C4-2B (cell line): Measurements from ENCODE around the gene BYSL.

Source experiments
- H3K27ac ChIP-seq: fragments of 450-650 bp; 2 replicates; pipeline ENCODE4 v1.5.1; 2017
- ZFX ChIP-seq: fragments of 450-650 bp; IDR thresholded peaks from 2 replicates; pipeline ENCODE4 v1.6.1; 2017
- TF ChIP-seq, protein P1 (sequence below): fragments of 450-650 bp; conservative IDR thresholded peaks from 2 replicates; pipeline ENCODE4 v1.5.1; 2017; ENCODE audit warnings: mild to moderate bottlenecking

The BYSL gene

DNA sequence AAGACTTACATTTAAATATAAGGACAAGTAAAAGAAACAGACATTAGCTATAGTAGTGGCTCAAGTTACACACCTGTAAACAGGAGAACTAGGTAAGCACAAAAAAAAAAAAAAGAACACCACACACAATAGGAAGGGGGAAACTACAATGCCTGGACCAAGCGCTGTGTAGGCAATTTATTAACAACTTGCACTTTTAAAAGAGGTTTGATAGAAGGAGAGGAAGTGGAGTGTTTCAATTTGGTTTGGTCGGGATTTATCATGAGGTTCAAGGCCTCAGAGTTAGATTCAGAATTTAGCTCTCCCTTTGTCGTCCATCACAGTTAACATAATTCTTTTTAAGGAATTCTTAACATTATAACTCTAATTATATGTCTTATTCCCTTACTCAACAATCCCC, 25.0 kb upstream of the BYSL start:
- peak overlapping the region; percentile 62; the same call in 1 of the 2 replicates for H3K27ac ChIP-seq
- TF ChIP-seq, protein P1, sequence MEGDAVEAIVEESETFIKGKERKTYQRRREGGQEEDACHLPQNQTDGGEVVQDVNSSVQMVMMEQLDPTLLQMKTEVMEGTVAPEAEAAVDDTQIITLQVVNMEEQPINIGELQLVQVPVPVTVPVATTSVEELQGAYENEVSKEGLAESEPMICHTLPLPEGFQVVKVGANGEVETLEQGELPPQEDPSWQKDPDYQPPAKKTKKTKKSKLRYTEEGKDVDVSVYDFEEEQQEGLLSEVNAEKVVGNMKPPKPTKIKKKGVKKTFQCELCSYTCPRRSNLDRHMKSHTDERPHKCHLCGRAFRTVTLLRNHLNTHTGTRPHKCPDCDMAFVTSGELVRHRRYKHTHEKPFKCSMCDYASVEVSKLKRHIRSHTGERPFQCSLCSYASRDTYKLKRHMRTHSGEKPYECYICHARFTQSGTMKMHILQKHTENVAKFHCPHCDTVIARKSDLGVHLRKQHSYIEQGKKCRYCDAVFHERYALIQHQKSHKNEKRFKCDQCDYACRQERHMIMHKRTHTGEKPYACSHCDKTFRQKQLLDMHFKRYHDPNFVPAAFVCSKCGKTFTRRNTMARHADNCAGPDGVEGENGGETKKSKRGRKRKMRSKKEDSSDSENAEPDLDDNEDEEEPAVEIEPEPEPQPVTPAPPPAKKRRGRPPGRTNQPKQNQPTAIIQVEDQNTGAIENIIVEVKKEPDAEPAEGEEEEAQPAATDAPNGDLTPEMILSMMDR: no peak
- no peak for TF ChIP-seq ZFX

DNA sequence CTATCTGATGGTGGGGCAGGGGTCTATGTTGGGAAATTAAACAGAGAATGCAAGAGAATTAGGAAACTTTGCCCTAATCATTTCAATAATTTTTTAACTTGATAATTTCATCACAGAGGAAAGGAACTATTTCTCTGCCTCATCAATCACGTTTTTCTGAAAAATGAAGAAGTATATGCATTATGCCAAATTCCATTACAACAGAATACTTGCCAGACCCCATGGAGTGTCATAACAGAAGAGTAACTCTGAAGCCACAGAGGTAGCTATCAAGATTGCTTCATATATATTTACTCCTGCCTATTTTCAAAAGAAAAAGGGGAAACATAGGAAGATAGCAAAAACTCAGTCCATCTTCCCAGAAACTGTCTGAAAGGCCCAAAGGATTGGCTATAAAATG, 20.4 kb upstream of the BYSL start:
- H3K27ac ChIP-seq: no peak overlapping the region
- no peak for TF ChIP-seq ZFX
- TF ChIP-seq, protein P1: no peak

GRCh38 chr6:41901882-41902519, 19.3 kb upstream of the BYSL start:
- TF ChIP-seq, protein P1: no peak
- no peak for TF ChIP-seq ZFX
- no peak overlapping the region for H3K27ac ChIP-seq

DNA sequence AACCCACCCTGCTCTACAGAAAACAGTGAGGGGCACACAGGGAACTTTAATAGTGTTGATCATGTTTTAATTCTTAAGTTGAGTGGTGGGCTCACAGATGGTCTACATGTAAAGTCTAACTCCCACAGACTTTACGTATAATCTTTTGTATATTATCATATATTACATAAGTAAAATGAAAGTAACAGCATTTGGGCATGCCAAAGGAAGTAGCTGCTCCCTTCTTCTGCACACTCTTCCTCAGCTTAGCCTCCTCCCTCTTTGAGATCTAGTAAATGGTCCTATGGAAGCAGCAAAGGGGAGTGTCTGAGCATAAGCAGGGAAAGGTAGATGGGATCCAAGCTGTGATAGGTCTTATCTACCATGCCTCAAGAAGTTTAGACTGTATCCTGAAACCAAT, 11.6 kb upstream of the BYSL start:
- TF ChIP-seq ZFX: no peak
- TF ChIP-seq, protein P1: no peak
- H3K27ac ChIP-seq: no peak overlapping the region

- TF ChIP-seq, protein P1: no peak
- TF ChIP-seq ZFX: no peak
- no peak overlapping the region for H3K27ac ChIP-seq
Measured at GRCh38 chr6:41914343-41914742, 7.0 kb upstream of the BYSL start.

GRCh38 chr6:41914869-41915530, 6.3 kb upstream of the BYSL start:
- H3K27ac ChIP-seq: no peak overlapping the region
- TF ChIP-seq ZFX: no peak
- TF ChIP-seq, protein P1: no peak

GRCh38 chr6:41917528-41917927, 3.8 kb upstream of the BYSL start:
- H3K27ac ChIP-seq: no peak overlapping the region
- TF ChIP-seq, protein P1: no peak
- TF ChIP-seq ZFX: no peak
